Activated T-helper 9 cell treated with anti-CD3 and anti-CD28 coated beads, Interleukin-2, amount 50 U/mL, for 16 hours (primary cell): ENCODE data around the gene PSMD5.
A peak's percentile ranks its signal among the peaks of the same experiment; 100 is the strongest.

ENCODE experiments used
- DNase-seq: peaks from one replicate; pipeline ENCODE4 v3.0.0-alpha.2; 2020; ENCODE audit warnings: low read depth

Gene PSMD5

GRCh38 chr9:120875195-120875565 is 32.5 kb upstream of the PSMD5 start:
- DNase-seq, result no peak

GRCh38 chr9:120874226-120875194 is 31.8 kb upstream of the PSMD5 start:
- no peak for DNase-seq

- no peak for DNase-seq
Measured at GRCh38 chr9:120873512-120873911, 30.8 kb upstream of the PSMD5 start.

- DNase-seq, result no peak
Measured at GRCh38 chr9:120872791-120873502, 30.2 kb upstream of the PSMD5 start.

- no peak for DNase-seq
Measured at GRCh38 chr9:120870206-120870605, 27.5 kb upstream of the PSMD5 start.

GRCh38 chr9:120869726-120870125 is 27.0 kb upstream of the PSMD5 start:
- DNase-seq, result no peak

GRCh38 chr9:120869360-120869687 is 26.6 kb upstream of the PSMD5 start:
- no peak for DNase-seq

- DNase-seq, result peak; percentile 94
Measured at GRCh38 chr9:120868676-120869359, 26.1 kb upstream of the PSMD5 start.

- no peak for DNase-seq
Measured at GRCh38 chr9:120868339-120868675, 25.6 kb upstream of the PSMD5 start.

GRCh38 chr9:120867676-120868338 is 25.1 kb upstream of the PSMD5 start:
- DNase-seq, result no peak

GRCh38 chr9:120866651-120867050 is 23.9 kb upstream of the PSMD5 start:
- DNase-seq, result no peak

GRCh38 chr9:120865809-120866208 is 23.1 kb upstream of the PSMD5 start:
- DNase-seq, result no peak

- no peak for DNase-seq
Measured at GRCh38 chr9:120865176-120865575, 22.5 kb upstream of the PSMD5 start.

- DNase-seq, result no peak
Measured at GRCh38 chr9:120864719-120865118, 22.0 kb upstream of the PSMD5 start.

- DNase-seq, result no peak
Measured at GRCh38 chr9:120863833-120864232, 21.1 kb upstream of the PSMD5 start.

GRCh38 chr9:120862452-120862851 is 19.7 kb upstream of the PSMD5 start:
- DNase-seq, result no peak

GRCh38 chr9:120861935-120862334 is 19.2 kb upstream of the PSMD5 start:
- DNase-seq, result no peak

- DNase-seq, result no peak
Measured at GRCh38 chr9:120860083-120860482, 17.4 kb upstream of the PSMD5 start.

- no peak for DNase-seq
Measured at GRCh38 chr9:120859361-120859760, 16.6 kb upstream of the PSMD5 start.

- DNase-seq, result no peak
Measured at GRCh38 chr9:120857902-120858301, 15.2 kb upstream of the PSMD5 start.

GRCh38 chr9:120857481-120857880 is 14.8 kb upstream of the PSMD5 start:
- no peak for DNase-seq

GRCh38 chr9:120856700-120857099 is 14.0 kb upstream of the PSMD5 start:
- DNase-seq, result no peak
